Activated naive CD4-positive, alpha-beta T cell treated with Interleukin-2 at 50 U/mL for 16 hours (primary cell): ENCODE results near the gene SRPRA.
A peak's percentile ranks its signal among the peaks of the same experiment; 100 is the strongest.
"Not testable (repeated sequence)": the region's sequence is repeated elsewhere in the genome, so short reads cannot be mapped to it uniquely, and the experiment has no call there.

ENCODE experiments used
- DNase-seq: peaks from one replicate; pipeline ENCODE4 v3.0.0-alpha.2; 2020

The SRPRA gene

GRCh38 chr11:126282736-126283591, 14.3 kb upstream of the SRPRA start, which contains the start of gene TIRAP:
Gene TIRAP (plus strand): TSS chr11:126283093. CDS start chr11:126290895, 7,802 bp downstream.
- peak; percentile 67 for DNase-seq

GRCh38 chr11:126282361-126282735, 13.7 kb upstream of the SRPRA start:
- peak; percentile 40 for DNase-seq

- DNase-seq, result no peak
These were observed 13.0 kb upstream of the SRPRA start for GRCh38 chr11:126281666-126282175.

GRCh38 chr11:126281245-126281644, 12.6 kb upstream of the SRPRA start:
- DNase-seq, result no peak

GRCh38 chr11:126280595-126280994, 11.9 kb upstream of the SRPRA start:
- DNase-seq, result no peak

GRCh38 chr11:126279191-126279590, 10.5 kb upstream of the SRPRA start:
- no peak for DNase-seq

- DNase-seq, result no peak
These were observed 9.1 kb upstream of the SRPRA start for GRCh38 chr11:126277780-126278179.

GRCh38 chr11:126277322-126277721, 8.6 kb upstream of the SRPRA start:
- DNase-seq, result no peak

- no peak for DNase-seq
These were observed 361 bp downstream of the SRPRA start for GRCh38 chr11:126268361-126268707.

GRCh38 chr11:126267650-126268049, 1.0 kb downstream of the SRPRA start:
- DNase-seq, result no peak

GRCh38 chr11:126265811-126266210, 2.9 kb downstream of the SRPRA start:
- DNase-seq, result no peak

GRCh38 chr11:126263489-126263888, 5.2 kb downstream of the SRPRA start:
- no peak for DNase-seq

- DNase-seq, result no peak
These were observed 6.5 kb downstream of the SRPRA start for GRCh38 chr11:126262216-126262615.

GRCh38 chr11:126257764-126258163, 10.9 kb downstream of the SRPRA start:
- no peak for DNase-seq

- no peak for DNase-seq
These were observed 11.6 kb downstream of the SRPRA start for GRCh38 chr11:126257144-126257543.

GRCh38 chr11:126256216-126256615, 12.5 kb downstream of the SRPRA start:
- no peak for DNase-seq

- DNase-seq, result not testable (repeated sequence)
These were observed 13.2 kb downstream of the SRPRA start for GRCh38 chr11:126255507-126255906.

GRCh38 chr11:126254819-126255218, 13.9 kb downstream of the SRPRA start:
- DNase-seq, result no peak

- no peak for DNase-seq
These were observed 15.4 kb downstream of the SRPRA start for GRCh38 chr11:126253265-126253664.

GRCh38 chr11:126246636-126247035, 22.1 kb downstream of the SRPRA start:
- no peak for DNase-seq

GRCh38 chr11:126233391-126233790, 35.3 kb downstream of the SRPRA start:
- DNase-seq, result no peak

- no peak for DNase-seq
These were observed 36.0 kb downstream of the SRPRA start for GRCh38 chr11:126232683-126233082.

GRCh38 chr11:126231725-126232459, 36.8 kb downstream of the SRPRA start:
- DNase-seq, result no peak
